Stomach smooth muscle (tissue), 2 donors: ENCODE measurements around the gene XPNPEP2.

Experiments
- H3K27ac ChIP-seq: one replicate; pipeline ENCODE4 v1.7.0; 2013; ENCODE audit warnings: mild to moderate bottlenecking, low read length, inconsistent platforms
- H3K27me3 ChIP-seq, 2 donors: one replicate each; pipeline ENCODE4 v1.7.0; 2013; ENCODE audit warnings: low read length in 2 of 2; ENCODE audit not compliant: insufficient read depth in 2 of 2, control insufficient read depth in 1 of 2
- H3K36me3 ChIP-seq, 2 donors: one replicate each; pipeline ENCODE4 v1.7.0; 2013; ENCODE audit warnings: low read length in 2 of 2; ENCODE audit not compliant: control insufficient read depth in 2 of 2, insufficient read depth in 2 of 2
- H3K4me1 ChIP-seq: one replicate; pipeline ENCODE4 v1.7.0; 2013; ENCODE audit warnings: low read length; ENCODE audit not compliant: control insufficient read depth, insufficient read depth
- H3K4me3 ChIP-seq, 2 donors: one replicate each; pipeline ENCODE4 v1.7.0; 2013; ENCODE audit warnings: low read length in 2 of 2
- H3K9ac ChIP-seq, 2 donors: one replicate each; pipeline ENCODE4 v1.7.0; 2013; ENCODE audit warnings: low read length in 2 of 2, mild to moderate bottlenecking in 1 of 2
- H3K9me3 ChIP-seq, 2 donors: one replicate each; pipeline ENCODE4 v1.7.0; 2013; ENCODE audit warnings: low read length in 2 of 2; ENCODE audit not compliant: control insufficient read depth in 2 of 2
- donor health status: healthy.
- donor health status: Pancreatic carcinoma.

The XPNPEP2 gene

GRCh38 chrX:129768186-129768585 is 29.4 kb downstream of the XPNPEP2 start:
- Histone ChIP-seq H3K4me1 (no peaks in the 10 kb centered on the region), H3K9me3 (no peaks in the 10 kb centered on the region), H3K27ac (no peak overlapping the region), H3K4me3 (no peak overlapping the region), H3K9ac (no peak overlapping the region), H3K27me3 (peaks cover 0 to 4% of the 10 kb centered on the region in 2 donors), H3K36me3 (no peaks in the 10 kb centered on the region)

GRCh38 chrX:129768586-129769466 is 30.0 kb downstream of the XPNPEP2 start:
- peaks cover 0 to 5% of the 10 kb centered on the region in 2 donors for H3K27me3 ChIP-seq
- H3K36me3 ChIP-seq: no peaks in the 10 kb centered on the region
- H3K27ac ChIP-seq: no peak overlapping the region
- no peaks in the 10 kb centered on the region for H3K9me3 ChIP-seq
- no peak overlapping the region for H3K4me3 ChIP-seq
- H3K4me1 ChIP-seq: no peaks in the 10 kb centered on the region
- no peak overlapping the region for H3K9ac ChIP-seq

- no peak overlapping the region for H3K9ac ChIP-seq
- no peaks in the 10 kb centered on the region for H3K36me3 ChIP-seq
- peaks cover 0 to 6% of the 10 kb centered on the region in 2 donors for H3K27me3 ChIP-seq
- no peak overlapping the region for H3K27ac ChIP-seq
- no peaks in the 10 kb centered on the region for H3K4me1 ChIP-seq
- no peaks in the 10 kb centered on the region for H3K9me3 ChIP-seq
- no peak overlapping the region for H3K4me3 ChIP-seq
These were observed 30.8 kb downstream of the XPNPEP2 start for GRCh38 chrX:129769467-129770154.

GRCh38 chrX:129771266-129771995 is 32.7 kb downstream of the XPNPEP2 start:
- Histone ChIP-seq H3K27me3 (peaks cover 0 to 6% of the 10 kb centered on the region in 2 donors), H3K9ac (no peak overlapping the region), H3K36me3 (no peaks in the 10 kb centered on the region), H3K27ac (no peak overlapping the region), H3K9me3 (no peaks in the 10 kb centered on the region), H3K4me1 (no peaks in the 10 kb centered on the region), H3K4me3 (no peak overlapping the region)

- Histone ChIP-seq H3K27ac (no peak overlapping the region), H3K9me3 (no peaks in the 10 kb centered on the region), H3K9ac (no peak overlapping the region)
These were observed 34.1 kb downstream of the XPNPEP2 start for GRCh38 chrX:129772796-129773431.

GRCh38 chrX:129773649-129774458 is 35.1 kb downstream of the XPNPEP2 start:
- Histone ChIP-seq H3K9me3 (no peaks in the 10 kb centered on the region), H3K36me3 (no peaks in the 10 kb centered on the region), H3K4me3 (no peak overlapping the region), H3K9ac (no peak overlapping the region), H3K4me1 (no peaks in the 10 kb centered on the region), H3K27me3 (peaks cover 0 to 9% of the 10 kb centered on the region in 2 donors), H3K27ac (no peak overlapping the region)

More at GRCh38 chrX:129772796-129773431, 34.1 kb downstream of the XPNPEP2 start:
- Histone ChIP-seq H3K36me3 (no peaks in the 10 kb centered on the region), H3K27me3 (peaks cover 0 to 9% of the 10 kb centered on the region in 2 donors), H3K4me1 (no peaks in the 10 kb centered on the region), H3K4me3 (no peak overlapping the region)

- Histone ChIP-seq H3K9me3 (no peaks in the 10 kb centered on the region), H3K4me1 (no peaks in the 10 kb centered on the region), H3K36me3 (no peaks in the 10 kb centered on the region), H3K4me3 (no peak overlapping the region), H3K27ac (no peak overlapping the region), H3K27me3 (peaks cover 0 to 11% of the 10 kb centered on the region in 2 donors), H3K9ac (no peak overlapping the region)
These were observed 38.6 kb downstream of the XPNPEP2 start for GRCh38 chrX:129777218-129778030.

GRCh38 chrX:129779086-129779672 is 40.4 kb downstream of the XPNPEP2 start:
- no peaks in the 10 kb centered on the region for H3K4me1 ChIP-seq
- H3K9ac ChIP-seq: no peak overlapping the region
- no peaks in the 10 kb centered on the region for H3K36me3 ChIP-seq
- no peak overlapping the region for H3K27ac ChIP-seq
- H3K4me3 ChIP-seq: no peak overlapping the region
- peaks cover 0 to 10% of the 10 kb centered on the region in 2 donors for H3K27me3 ChIP-seq
- no peaks in the 10 kb centered on the region for H3K9me3 ChIP-seq

- Histone ChIP-seq H3K27ac (no peak within 1 kb of the TSS), H3K9ac (no peak within 1 kb of the TSS), H3K36me3 (no peaks in the 10 kb centered on the region), H3K9me3 (no peaks in the 10 kb centered on the region), H3K4me3 (no peak within 1 kb of the TSS), H3K27me3 (peaks cover 0 to 10% of the 10 kb centered on the region in 2 donors), H3K4me1 (no peaks in the 10 kb centered on the region)
These were observed 41.0 kb downstream of the XPNPEP2 start, which contains the start of gene SASH3 for GRCh38 chrX:129779747-129780146. Gene SASH3, plus strand, starts transcription at chrX:129779949. Its CDS starts 149 bp downstream, at chrX:129780098.
